NCI-H1048 (cell line): Measurements from ENCODE around the gene NAA80.
"Not testable (repeated sequence)": the region's sequence is repeated elsewhere in the genome, so short reads cannot be mapped to it uniquely, and the experiment has no call there.

Experiments
- DNase-seq: peaks from one replicate; lab custom pipeline; 2025; lab: John Stamatoyannopoulos, UW

The NAA80 gene

GRCh38 chr3:50314342-50314741, 15.1 kb upstream of the NAA80 start:
- DNase-seq: no peak

- not testable (repeated sequence) for DNase-seq
These were observed 12.8 kb upstream of the NAA80 start for GRCh38 chr3:50312041-50312440.

- no peak for DNase-seq
These were observed 5.4 kb upstream of the NAA80 start for GRCh38 chr3:50304601-50305000.

DNA sequence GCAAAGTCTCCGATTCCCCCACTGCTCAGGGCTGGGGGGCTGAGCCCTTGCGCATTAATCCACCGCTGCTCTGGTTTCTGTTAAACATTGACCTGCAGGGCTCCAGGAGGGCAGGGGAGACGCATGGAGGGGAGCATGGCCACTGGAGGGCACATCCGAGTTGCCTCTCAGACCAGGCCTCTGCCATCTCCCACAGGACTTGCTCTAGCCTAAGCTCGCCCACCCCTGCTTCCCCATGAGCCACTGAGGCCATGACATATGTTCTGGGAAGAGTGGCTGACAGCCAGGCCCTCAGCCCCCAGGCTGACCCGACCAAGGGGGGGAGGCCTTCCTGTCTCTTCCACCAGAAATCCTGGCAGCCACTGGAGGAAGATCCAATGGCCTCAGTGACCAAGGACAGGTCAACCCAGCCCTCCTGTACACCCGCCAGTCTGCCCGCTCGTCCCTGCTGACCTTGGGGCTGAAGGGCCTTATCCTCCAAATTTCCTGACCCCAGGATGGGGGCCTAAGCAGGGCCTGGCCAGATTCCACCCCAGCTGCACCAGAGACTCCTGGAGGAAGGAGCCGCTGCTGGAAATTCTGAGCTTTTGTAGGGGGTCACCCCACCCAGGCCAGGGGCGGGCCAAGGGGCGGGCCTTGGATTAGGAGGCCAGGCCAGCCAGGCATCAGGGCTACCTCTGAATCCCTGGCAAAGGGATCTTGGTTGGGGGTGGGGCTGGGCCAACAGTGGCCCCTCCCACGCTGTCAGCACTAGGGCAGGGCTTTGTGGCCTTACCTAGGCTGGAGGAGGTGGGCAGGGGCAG, 4.0 kb upstream of the NAA80 start, which contains the start of gene HYAL1:
Gene HYAL1 (minus strand): TSS at position 562 of the 803 bp plus-strand sequence. CDS start 618 bp downstream, outside the sequence.
- no peak for DNase-seq

DNA sequence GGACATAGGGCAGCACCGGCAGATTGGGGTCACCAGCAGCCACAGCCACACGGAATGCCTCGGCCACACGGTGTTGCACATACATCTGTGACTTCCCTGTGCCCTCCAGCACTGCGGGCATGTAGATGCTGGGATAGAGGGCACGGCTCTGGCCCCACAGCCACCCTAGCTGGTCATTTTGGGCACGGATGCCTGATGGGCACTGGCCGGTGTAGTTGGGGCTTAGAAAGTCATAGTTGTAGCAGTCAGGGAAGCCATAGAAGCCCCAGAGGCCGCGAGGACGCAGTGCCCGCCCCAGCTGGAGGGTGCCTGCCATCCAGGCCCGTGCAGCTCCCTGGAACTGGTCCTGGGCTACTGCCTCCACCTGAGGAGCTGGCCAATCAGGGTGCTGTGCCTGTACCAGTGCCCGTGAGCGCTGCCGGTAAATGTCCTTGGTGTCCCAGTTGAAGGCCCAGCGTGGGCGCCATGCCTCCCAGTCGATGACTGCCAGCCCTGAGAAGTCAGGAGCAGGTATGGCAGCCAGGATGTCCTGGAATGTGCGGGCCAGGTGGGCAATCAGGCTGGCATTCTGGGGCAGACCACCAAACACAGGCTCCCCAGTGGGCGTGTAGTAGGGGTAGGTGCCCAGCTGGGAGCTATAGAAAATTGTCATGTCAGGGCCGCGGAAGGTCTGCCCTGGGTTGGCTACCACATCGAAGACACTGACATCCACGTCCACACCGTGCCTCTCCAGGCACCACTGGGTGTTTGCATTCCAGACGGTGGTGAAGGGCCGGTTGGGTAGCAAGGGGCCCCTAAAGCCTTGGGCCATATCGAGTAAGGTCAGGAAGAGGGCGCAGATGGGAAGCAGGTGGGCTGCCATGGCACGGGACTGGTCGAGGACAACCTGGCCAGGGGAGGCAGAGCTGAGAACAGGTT, 3.1 kb upstream of the NAA80 start:
- DNase-seq: no peak

DNA sequence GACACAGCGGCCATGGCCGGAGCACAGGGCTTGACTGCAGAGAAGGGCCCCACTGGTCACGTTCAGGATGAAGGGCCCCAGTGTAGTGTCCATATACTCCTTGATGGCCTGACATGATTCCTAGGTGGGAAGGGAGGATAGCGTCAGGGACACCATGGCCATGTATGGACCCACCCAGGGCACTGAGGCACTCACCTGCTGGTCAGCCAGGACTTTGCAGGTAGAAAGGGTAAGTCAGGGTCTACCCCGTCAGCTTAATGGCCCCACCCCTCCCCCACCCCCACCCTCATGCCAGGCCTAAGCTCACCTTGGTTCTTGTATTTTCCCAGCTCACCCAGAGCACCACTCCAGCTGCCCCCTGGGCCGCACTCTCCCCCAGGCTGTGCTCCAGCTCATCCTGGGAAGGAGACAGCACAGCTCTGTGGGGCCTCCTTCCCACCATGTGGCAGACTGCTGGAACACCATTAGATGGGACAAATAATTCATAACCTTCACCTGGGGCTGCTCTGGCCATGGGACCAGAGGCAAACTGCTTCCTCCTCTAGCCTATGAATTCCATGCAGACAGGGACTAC, 1.6 kb upstream of the NAA80 start:
- no peak for DNase-seq

DNA sequence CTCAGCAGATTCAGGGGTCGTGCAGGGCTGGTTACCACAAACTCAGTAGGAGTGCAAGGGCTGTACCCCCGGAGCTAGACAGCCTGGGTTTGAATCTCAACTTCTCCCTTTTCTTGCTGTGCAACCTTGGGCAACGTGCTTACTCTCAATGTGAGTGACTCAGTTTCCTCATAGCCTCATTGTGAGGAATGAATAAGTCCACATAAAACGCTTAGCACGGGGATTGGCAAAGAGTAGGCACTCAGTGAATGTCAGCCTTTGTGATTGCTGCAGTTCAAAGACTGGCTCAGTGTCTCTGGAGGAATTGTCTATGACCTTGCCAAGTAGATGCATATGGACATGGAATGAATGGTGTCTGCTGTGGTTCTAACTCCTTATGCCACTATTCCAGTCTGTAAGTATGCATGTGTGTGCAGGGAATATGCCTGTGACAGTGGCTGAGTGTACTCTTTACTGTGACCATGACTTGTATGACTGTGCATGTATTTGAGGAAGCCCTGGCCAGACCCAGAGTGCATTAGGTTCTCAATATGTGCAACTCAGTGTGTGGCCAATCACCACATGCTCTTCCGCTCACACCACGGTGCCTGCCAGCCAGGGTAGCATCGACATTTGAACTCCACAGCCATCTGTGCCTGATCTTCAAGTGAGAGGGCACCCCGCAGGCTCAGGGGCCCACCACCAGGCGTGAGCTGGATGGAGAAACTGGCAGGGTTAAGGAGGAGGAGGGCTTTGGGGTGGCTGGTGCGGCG, 900 bp upstream of the NAA80 start:
- DNase-seq: no peak

DNA sequence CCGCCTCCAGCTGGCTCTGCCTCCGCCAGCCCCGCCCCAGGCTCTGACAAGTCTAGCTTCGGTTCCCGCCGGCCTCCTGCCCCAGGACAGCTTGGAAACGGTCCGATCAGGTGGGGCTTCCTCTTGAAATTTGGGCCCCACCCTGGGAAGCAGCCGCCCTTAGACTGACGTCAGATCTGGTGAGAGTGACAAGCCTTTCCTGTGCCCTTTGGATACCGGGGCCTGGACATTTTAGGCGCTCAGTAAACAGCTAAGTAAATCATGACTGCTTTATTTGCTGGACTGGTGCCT, 378 bp upstream of the NAA80 start:
- DNase-seq: no peak

GRCh38 chr3:50297896-50298725, 1.1 kb downstream of the NAA80 start:
- DNase-seq: no peak

- DNase-seq: no peak
These were observed 1.8 kb downstream of the NAA80 start for GRCh38 chr3:50297384-50297775.

- DNase-seq: no peak
These were observed 2.4 kb downstream of the NAA80 start for GRCh38 chr3:50296721-50297383.

DNA sequence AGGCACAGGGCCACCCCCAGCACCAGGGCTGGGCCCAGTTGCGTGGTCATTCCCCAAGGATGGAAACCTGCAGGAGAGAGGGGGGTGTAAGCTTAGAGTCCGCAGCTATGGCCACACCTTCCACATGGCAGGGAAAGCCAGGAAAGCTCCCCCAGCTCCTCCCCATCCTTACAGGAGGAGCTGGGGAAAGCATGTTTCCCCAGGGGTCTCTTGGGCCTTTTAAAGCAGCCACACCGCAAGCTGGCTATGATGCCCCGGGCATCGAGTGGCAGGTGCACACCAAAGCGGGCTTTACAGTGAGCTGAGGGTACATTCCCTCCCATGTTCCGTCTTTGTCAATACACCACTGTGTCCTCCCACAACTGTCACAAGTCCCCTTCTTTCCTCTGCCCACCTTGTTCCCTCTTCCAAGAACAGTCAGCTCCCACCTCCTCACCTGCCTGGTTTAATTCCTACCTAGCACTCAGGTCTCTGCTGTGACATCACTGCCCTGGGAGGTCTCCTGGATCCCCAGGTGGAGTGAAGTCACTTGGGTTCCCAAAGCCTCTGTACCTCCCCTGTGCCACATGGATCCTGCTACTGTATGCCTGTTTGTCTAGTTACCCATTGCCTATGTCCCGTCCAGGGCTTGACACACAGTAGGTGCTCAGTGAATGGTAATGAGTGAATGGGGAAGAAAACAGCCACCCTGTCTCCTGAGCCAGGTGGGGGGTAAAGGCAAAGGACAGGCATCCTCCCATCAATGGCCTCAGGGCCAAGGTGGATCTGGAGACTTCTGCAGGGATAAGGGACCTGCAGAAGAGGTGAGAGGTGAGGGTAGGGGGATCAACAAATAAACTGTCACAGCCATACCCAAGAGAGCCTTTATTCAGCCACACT, 3.4 kb downstream of the NAA80 start:
- no peak for DNase-seq

GRCh38 chr3:50294492-50295403, 4.5 kb downstream of the NAA80 start:
- DNase-seq: no peak

GRCh38 chr3:50294089-50294488, 5.1 kb downstream of the NAA80 start:
- DNase-seq: no peak

- DNase-seq: no peak
These were observed 6.0 kb downstream of the NAA80 start for GRCh38 chr3:50293079-50293801.

GRCh38 chr3:50292159-50293078, 6.8 kb downstream of the NAA80 start, which contains the start of gene IFRD2:
TSS of gene IFRD2 (minus strand) at chr3:50292429. CDS start at chr3:50292274, 155 bp downstream.
- DNase-seq: peak; percentile 91
